Colonic mucosa (tissue), 4 donors: Measurements from ENCODE around the gene RUNX2. TPM values are rescaled to one million over a fixed set of nuclear protein-coding genes. Genes with fewer than 3 reads are reported as not detected.

Experiments used
- DNase-seq: peaks from one replicate; pipeline ENCODE4 v3.0.0-alpha.2; 2020
- H3K27ac ChIP-seq: fragments of 200-600 bp; one replicate; pipeline ENCODE4 v1.8.0; 2021
- H3K27me3 ChIP-seq: fragments of 200-600 bp; one replicate; pipeline ENCODE4 v1.8.0; 2021
- H3K36me3 ChIP-seq: fragments of 200-600 bp; one replicate; pipeline ENCODE4 v1.8.0; 2021
- H3K4me1 ChIP-seq: fragments of 200-600 bp; one replicate; pipeline ENCODE4 v1.8.0; 2021; ENCODE audit warnings: mild to moderate bottlenecking
- H3K4me3 ChIP-seq: fragments of 200-600 bp; one replicate; pipeline ENCODE4 v1.8.0; 2021
- H3K9ac ChIP-seq, 2 donors: one replicate each; pipeline ENCODE4 v1.7.0; 2013; ENCODE audit warnings: control low read depth in 2 of 2, low read depth in 2 of 2, low read length in 2 of 2
- H3K9me3 ChIP-seq: fragments of 200-600 bp; one replicate; pipeline ENCODE4 v1.8.0; 2021
- intact Hi-C: fragments of 100-400 bp; cut with DNase I; formaldehyde crosslinking; loops from one replicate; pipeline ENCODE4 v1.14.1; 2022
- total RNA-seq, 2 donors: library from RNA; stranded (reverse); fragmentation: NEBNext Ultra II Directional in 1 of 2; extraction: Animal tissue kit (Norgen Biotek cat#: 25700) in 1 of 2; gene quantifications; one replicate each; pipeline ENCODE4 v1.2.1, GENCODE V29; 2021
- TF ChIP-seq, protein P1 (sequence below): fragments of 200-600 bp; IDR thresholded peaks from one replicate; pipeline ENCODE4 v1.8.0; 2022; ENCODE audit warnings: antibody characterized with exemption, mild to moderate bottlenecking
- donor health status: healthy.
- donor health status: DM: no; HTN: no; CAD: no.
- donor health status: DM: no; HTN: no; CAD: no.

The RUNX2 gene
- total RNA-seq, 2 donors from 2014 or later, result 1.7 to 2.6 TPM

DNA sequence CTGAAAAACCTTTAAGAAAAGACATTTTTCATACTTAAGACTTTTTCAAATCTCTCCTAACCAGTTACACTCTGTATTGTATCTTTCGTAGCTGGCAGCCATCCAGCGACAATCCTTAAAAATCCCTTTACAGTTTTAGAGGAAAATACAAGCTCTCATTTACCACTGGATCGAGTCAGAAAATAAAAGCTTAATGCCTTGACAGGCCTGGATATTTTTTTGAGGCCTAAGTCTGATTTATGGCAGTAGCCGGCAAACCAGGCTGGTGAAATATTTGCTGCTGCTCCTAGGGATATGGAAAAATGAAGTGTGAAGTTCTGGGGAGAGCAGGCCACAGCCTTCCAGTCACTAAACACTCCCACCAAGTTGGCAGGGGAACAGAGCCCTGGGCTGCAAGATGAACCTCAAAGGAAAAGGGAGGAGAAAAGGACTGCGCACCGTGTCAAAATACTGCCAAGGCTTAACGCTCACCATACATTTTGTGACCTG is 262.6 kb downstream of the RUNX2 start:
- no peak for DNase-seq
- H3K4me3 ChIP-seq, result no peak overlapping the region
- no peaks in the 10 kb centered on the region for H3K4me1 ChIP-seq
- no peaks in the 10 kb centered on the region for H3K27me3 ChIP-seq
- no peak overlapping the region for H3K9ac ChIP-seq
- TF ChIP-seq, protein P1, sequence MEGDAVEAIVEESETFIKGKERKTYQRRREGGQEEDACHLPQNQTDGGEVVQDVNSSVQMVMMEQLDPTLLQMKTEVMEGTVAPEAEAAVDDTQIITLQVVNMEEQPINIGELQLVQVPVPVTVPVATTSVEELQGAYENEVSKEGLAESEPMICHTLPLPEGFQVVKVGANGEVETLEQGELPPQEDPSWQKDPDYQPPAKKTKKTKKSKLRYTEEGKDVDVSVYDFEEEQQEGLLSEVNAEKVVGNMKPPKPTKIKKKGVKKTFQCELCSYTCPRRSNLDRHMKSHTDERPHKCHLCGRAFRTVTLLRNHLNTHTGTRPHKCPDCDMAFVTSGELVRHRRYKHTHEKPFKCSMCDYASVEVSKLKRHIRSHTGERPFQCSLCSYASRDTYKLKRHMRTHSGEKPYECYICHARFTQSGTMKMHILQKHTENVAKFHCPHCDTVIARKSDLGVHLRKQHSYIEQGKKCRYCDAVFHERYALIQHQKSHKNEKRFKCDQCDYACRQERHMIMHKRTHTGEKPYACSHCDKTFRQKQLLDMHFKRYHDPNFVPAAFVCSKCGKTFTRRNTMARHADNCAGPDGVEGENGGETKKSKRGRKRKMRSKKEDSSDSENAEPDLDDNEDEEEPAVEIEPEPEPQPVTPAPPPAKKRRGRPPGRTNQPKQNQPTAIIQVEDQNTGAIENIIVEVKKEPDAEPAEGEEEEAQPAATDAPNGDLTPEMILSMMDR, result no peak
- intact Hi-C loops, result no loop called here
- no peaks in the 10 kb centered on the region for H3K9me3 ChIP-seq
- no peaks in the 10 kb centered on the region for H3K36me3 ChIP-seq
- H3K27ac ChIP-seq, result no peak overlapping the region

DNA sequence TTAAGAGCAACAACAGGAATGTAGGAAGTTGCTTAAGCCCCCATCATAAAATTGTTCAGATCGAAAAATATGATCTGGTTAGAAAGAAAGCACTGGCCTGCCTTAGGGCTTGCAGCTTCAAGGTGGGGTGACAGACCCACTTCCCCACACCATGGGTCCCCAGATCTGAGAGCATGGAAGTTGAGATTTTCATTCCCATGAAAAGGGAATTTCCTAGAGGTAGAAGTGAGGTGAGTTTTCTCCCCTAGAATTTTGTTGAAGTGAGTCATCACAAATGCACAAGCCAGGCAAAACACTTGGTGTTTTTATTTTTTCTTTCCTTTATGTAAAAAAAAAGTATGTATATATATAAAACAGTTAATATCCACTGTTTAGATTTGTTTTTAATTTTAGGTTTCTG is 263.2 kb downstream of the RUNX2 start:
- intact Hi-C loops, result no loop called here
- no peaks in the 10 kb centered on the region for H3K27me3 ChIP-seq
- no peaks in the 10 kb centered on the region for H3K4me1 ChIP-seq
- H3K9ac ChIP-seq, result no peak overlapping the region
- TF ChIP-seq, protein P1, result no peak
- DNase-seq, result no peak
- H3K36me3 ChIP-seq, result no peaks in the 10 kb centered on the region
- no peak overlapping the region for H3K27ac ChIP-seq
- H3K9me3 ChIP-seq, result no peaks in the 10 kb centered on the region
- H3K4me3 ChIP-seq, result no peak overlapping the region

DNA sequence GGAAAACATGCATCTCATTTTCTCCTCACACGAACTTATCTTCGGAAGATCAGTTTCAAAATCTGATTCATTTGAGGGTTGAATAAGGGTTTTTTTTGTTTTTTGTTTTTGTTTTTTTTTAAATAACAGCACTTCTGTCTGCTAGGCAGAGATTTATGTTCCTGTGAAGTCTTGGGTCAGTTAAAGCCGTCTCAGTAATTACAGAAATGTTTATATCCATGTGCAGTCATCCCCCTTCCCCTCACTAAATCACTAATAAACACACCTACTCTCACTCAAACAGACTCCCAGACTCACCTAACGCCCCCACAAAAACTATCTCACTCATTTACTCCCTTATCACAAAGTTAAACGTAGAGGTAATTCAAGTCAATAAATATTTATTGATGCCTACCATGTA is 263.8 kb downstream of the RUNX2 start:
- intact Hi-C loops, result no loop called here
- TF ChIP-seq, protein P1, result no peak
- no peak overlapping the region for H3K9ac ChIP-seq

DNA sequence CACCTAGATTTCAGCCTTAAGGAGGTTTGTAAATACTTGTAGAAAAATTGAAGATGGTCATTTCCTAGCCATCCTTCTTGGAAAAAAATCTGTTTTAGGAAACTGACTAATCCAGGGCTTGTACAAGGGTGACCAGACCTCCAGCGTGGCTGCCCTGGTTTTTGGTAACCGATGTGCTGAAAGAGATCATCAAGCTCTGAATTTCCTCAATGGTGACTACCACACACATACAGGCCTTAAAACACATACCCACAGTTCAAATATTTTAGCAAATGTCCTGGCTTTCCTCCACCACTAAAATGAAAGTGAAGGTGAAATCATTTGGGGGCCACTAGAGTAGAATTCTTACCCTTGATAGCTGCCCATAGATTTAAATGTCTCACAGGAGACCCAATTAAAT is 264.9 kb downstream of the RUNX2 start:
- no peak for DNase-seq
- Histone ChIP-seq H3K27ac (no peak overlapping the region), H3K27me3 (no peaks in the 10 kb centered on the region), H3K4me3 (no peak overlapping the region), H3K36me3 (no peaks in the 10 kb centered on the region), H3K4me1 (no peaks in the 10 kb centered on the region), H3K9ac (no peak overlapping the region), H3K9me3 (no peaks in the 10 kb centered on the region)
- TF ChIP-seq, protein P1, result no peak
- intact Hi-C loops, result no loop called here

More for the DNA sequence above, 263.8 kb downstream of the RUNX2 start:
- no peak overlapping the region for H3K4me3 ChIP-seq
- H3K9me3 ChIP-seq, result no peaks in the 10 kb centered on the region
- H3K27me3 ChIP-seq, result no peaks in the 10 kb centered on the region
- no peaks in the 10 kb centered on the region for H3K4me1 ChIP-seq
- no peaks in the 10 kb centered on the region for H3K36me3 ChIP-seq
- no peak for DNase-seq
- no peak overlapping the region for H3K27ac ChIP-seq

DNA sequence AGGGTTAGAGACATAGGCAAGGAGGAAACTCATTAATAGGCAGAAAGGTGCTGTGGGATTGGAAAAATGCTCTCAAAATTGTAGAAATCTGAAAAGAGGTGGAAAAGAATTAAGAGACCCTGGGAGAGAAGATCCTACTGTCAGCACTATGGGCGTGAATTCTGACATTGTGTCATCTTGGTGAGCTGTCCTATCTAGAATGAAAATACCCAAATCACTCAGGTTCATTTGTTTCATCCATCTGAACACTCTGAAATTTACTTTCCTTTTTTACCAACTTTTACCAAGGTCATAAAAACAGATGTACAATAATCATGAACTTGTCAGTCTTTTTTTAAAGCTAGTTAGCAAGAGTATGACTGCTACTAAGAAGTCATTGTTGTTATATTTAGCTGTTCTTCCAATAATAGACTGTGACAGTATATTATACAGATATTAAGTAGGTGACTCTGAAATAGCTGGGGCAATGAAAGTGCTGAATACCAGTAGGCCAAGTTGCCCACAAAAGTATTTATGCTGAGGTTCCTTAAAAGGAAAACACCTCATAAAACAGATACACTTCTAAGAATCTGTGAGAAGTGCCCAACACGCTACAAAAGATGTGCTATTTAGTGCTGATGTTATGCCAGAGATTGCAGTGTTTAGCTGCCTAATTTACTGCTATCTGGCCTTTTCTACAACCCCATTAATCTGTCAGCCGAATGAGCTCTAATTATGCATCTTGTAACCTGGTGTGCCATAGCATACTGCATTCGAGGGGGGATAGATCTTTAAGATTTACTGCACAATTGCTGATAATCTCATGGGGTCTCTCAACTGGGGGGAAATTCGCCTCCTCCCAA is 267.1 kb downstream of the RUNX2 start:
- TF ChIP-seq, protein P1, result no peak
- no peaks in the 10 kb centered on the region for H3K9me3 ChIP-seq

More for the DNA sequence above, 267.1 kb downstream of the RUNX2 start:
- Histone ChIP-seq H3K9ac (no peak overlapping the region), H3K4me1 (no peaks in the 10 kb centered on the region), H3K4me3 (no peak overlapping the region), H3K27me3 (no peaks in the 10 kb centered on the region), H3K27ac (no peak overlapping the region), H3K36me3 (no peaks in the 10 kb centered on the region)
- intact Hi-C loops, result no loop called here
- DNase-seq, result no peak
